CD14-positive monocyte (primary cell): Measurements from ENCODE around the gene CDK6. TPM values are rescaled to one million over a fixed set of nuclear protein-coding genes. Genes with fewer than 3 reads are reported as not detected.

ENCODE experiments used
- DNase-seq, 3 donors: peaks; one replicate each; pipeline ENCODE4 v3.0.0-alpha.2; 2011 to 2022
- H2AFZ ChIP-seq: 2 replicates; pipeline ENCODE4 v1.6.0; 2012; ENCODE audit warnings: mild to moderate bottlenecking, low read depth, low read length, inconsistent platforms; ENCODE audit not compliant: insufficient read depth, poor library complexity, severe bottlenecking
- H3K27ac ChIP-seq, 2 donors: 1 replicate in 1 of 2; 2 replicates in 1 of 2; pipeline ENCODE4 v1.5.1; 2012 to 2013; ENCODE audit warnings: low read length in 2 of 2, control low read depth in 1 of 2, inconsistent platforms in 1 of 2, low read depth in 1 of 2, mild to moderate bottlenecking in 1 of 2
- H3K27me3 ChIP-seq, 2 donors: one replicate each; pipeline versions ENCODE4 v1.6.0 to v1.6.1; 2011 to 2013; ENCODE audit warnings: low read length in 2 of 2; ENCODE audit not compliant: control insufficient read depth in 2 of 2, insufficient read depth in 2 of 2
- H3K36me3 ChIP-seq, 2 donors: replicated peaks in 1 of 2; 1 replicate in 1 of 2; 2 replicates in 1 of 2; pipeline versions ENCODE4 v1.5.1 to v1.6.1; 2012 to 2013; ENCODE audit warnings: low read length in 2 of 2, control low read depth in 1 of 2, inconsistent platforms in 1 of 2, mild to moderate bottlenecking in 1 of 2; ENCODE audit not compliant: insufficient read depth in 2 of 2, control insufficient read depth in 1 of 2
- H3K4me1 ChIP-seq, 2 donors: 1 replicate in 1 of 2; 2 replicates in 1 of 2; pipeline versions ENCODE4 v1.5.1 to v1.6.1; 2012 to 2013; ENCODE audit warnings: low read length in 2 of 2, control low read depth in 1 of 2, inconsistent platforms in 1 of 2, mild to moderate bottlenecking in 1 of 2, moderate library complexity in 1 of 2; ENCODE audit not compliant: insufficient read depth in 2 of 2, control insufficient read depth in 1 of 2
- H3K4me2 ChIP-seq: replicated peaks from 2 replicates; pipeline ENCODE3; 2012; ENCODE audit warnings: low read length, moderate library complexity, mild to moderate bottlenecking; ENCODE audit not compliant: poor library complexity, severe bottlenecking; ENCODE audit errors: extremely low read depth
- H3K4me3 ChIP-seq, 3 experiments: fragments of 200-600 bp in 1 of 3; sonication (generic) in 1 of 3; replicated peaks in 1 of 3; 1 replicate in 2 of 3; 2 replicates in 1 of 3; pipeline ENCODE4 v1.5.1; 2011 to 2013; ENCODE audit warnings: low read length in 3 of 3, mild to moderate bottlenecking in 3 of 3, control low read depth in 2 of 3, low read depth in 2 of 3, inconsistent platforms in 1 of 3, moderate library complexity in 1 of 3
- H3K79me2 ChIP-seq: 2 replicates; pipeline ENCODE4 v1.6.0; 2012; ENCODE audit warnings: mild to moderate bottlenecking, control low read depth, inconsistent platforms, low read length, moderate library complexity; ENCODE audit not compliant: insufficient read depth
- H3K9ac ChIP-seq: 2 replicates; pipeline ENCODE4 v1.6.0; 2017; ENCODE audit warnings: low read length, mild to moderate bottlenecking; ENCODE audit not compliant: insufficient read depth, poor library complexity, severe bottlenecking
- H3K9me3 ChIP-seq, 2 donors: replicated peaks in 1 of 2; 1 replicate in 1 of 2; 2 replicates in 1 of 2; pipeline versions ENCODE4 v1.5.1 to v1.6.1; 2012 to 2013; ENCODE audit warnings: low read length in 2 of 2, control low read depth in 1 of 2; ENCODE audit not compliant: control insufficient read depth in 1 of 2, insufficient read depth in 1 of 2
- H4K20me1 ChIP-seq: 2 replicates; pipeline ENCODE4 v1.6.0; 2012; ENCODE audit warnings: mild to moderate bottlenecking, low read length, control low read depth, moderate library complexity; ENCODE audit not compliant: insufficient read depth
- H3K27ac Mint-ChIP-seq, 7 donors: one replicate each; pipeline ENCODE4 v1.8.0; 2020; ENCODE audit warnings: mild to moderate bottlenecking in 7 of 7, mixed read lengths in 7 of 7, moderate library complexity in 6 of 7, inconsistent platforms in 2 of 7
- H3K27me3 Mint-ChIP-seq, 3 donors: one replicate each; pipeline ENCODE4 v1.8.0; 2021 to 2022; ENCODE audit warnings: low read depth in 3 of 3, mild to moderate bottlenecking in 3 of 3, mixed read lengths in 3 of 3, moderate library complexity in 3 of 3, inconsistent platforms in 1 of 3
- H3K36me3 Mint-ChIP-seq, 2 donors: one replicate each; pipeline ENCODE4 v1.8.0; 2020; ENCODE audit warnings: mixed read lengths in 2 of 2, inconsistent platforms in 1 of 2, mild to moderate bottlenecking in 1 of 2
- H3K4me1 Mint-ChIP-seq: one replicate; pipeline ENCODE4 v1.8.0; 2020; ENCODE audit warnings: mild to moderate bottlenecking, mixed read lengths
- H3K4me3 Mint-ChIP-seq, 2 donors: one replicate each; pipeline ENCODE4 v1.8.0; 2020; ENCODE audit warnings: mild to moderate bottlenecking in 2 of 2, mixed read lengths in 2 of 2, moderate library complexity in 1 of 2
- H3K9me3 Mint-ChIP-seq, 7 donors: one replicate each; pipeline ENCODE4 v1.8.0; 2020 to 2022; ENCODE audit warnings: mixed read lengths in 7 of 7, mild to moderate bottlenecking in 6 of 7, moderate library complexity in 6 of 7, inconsistent platforms in 2 of 7
- WGBS: methylation state at CpG from one replicate; pipeline ENCODE4 v1.1.5; 2013; ENCODE audit warnings: missing lambda C conversion rate; ENCODE audit not compliant: insufficient coverage; 5-methylcytosine and 5-hydroxymethylcytosine counted together
- intact Hi-C, 2 donors: fragments of 100-400 bp; cut with micrococcal nuclease; formaldehyde crosslinking; loops; one replicate each; pipeline versions ENCODE4 v1.15.0 to v1.15.1; 2023
- polyA plus RNA-seq, 3 donors: library from polyadenylated mRNA; depleted of rRNA in 1 of 3; unstranded in 2 of 3; stranded (reverse) in 1 of 3; fragments of 300-500 nt in 2 of 3; fragments of >200 nt in 1 of 3; fragmentation: Illumina TruSeq in 2 of 3; gene quantifications; 1 replicate in 2 of 3; 2 replicates in 1 of 3; pipeline ENCODE4 v1.2.3, GENCODE V29; 2012 to 2021
- TF ChIP-seq, protein P1 (sequence below): fragments of 200-600 bp; IDR thresholded peaks from one replicate; pipeline ENCODE4 v1.8.0; 2022; ENCODE audit warnings: antibody characterized with exemption, mild to moderate bottlenecking

The CDK6 gene
- polyA plus RNA-seq, 3 donors: 3.4 to 4.3 (median 3.8) TPM

- Histone ChIP-seq H3K9me3 (no peaks in the 10 kb centered on the region), H3K4me1 (peaks cover 6 to 7% of the 10 kb centered on the region in 2 donors), H3K27ac (no peak overlapping the region), H2AFZ (no peak overlapping the region), H3K36me3 (no peaks in the 10 kb centered on the region), H3K79me2 (peaks cover 2% of the 10 kb centered on the region), H3K4me2 (no peak overlapping the region), H3K4me3 (no peak overlapping the region), H3K9ac (no peak overlapping the region), H3K27me3 (peaks cover 0 to 2% of the 10 kb centered on the region in 2 donors), H4K20me1 (peaks cover 1% of the 10 kb centered on the region)
- Mint-ChIP-seq H3K4me1 (peaks cover 7% of the 10 kb centered on the region), H3K27ac (no peak overlapping the region), H3K4me3 (no peak overlapping the region), H3K36me3 (no peaks in the 10 kb centered on the region), H3K27me3 (peaks cover 4 to 12% (median 9%) of the 10 kb centered on the region in 3 donors), H3K9me3 (no peaks in the 10 kb centered on the region)
- DNase-seq: no peak
- intact Hi-C loops: no loop called here
- TF ChIP-seq, protein P1, sequence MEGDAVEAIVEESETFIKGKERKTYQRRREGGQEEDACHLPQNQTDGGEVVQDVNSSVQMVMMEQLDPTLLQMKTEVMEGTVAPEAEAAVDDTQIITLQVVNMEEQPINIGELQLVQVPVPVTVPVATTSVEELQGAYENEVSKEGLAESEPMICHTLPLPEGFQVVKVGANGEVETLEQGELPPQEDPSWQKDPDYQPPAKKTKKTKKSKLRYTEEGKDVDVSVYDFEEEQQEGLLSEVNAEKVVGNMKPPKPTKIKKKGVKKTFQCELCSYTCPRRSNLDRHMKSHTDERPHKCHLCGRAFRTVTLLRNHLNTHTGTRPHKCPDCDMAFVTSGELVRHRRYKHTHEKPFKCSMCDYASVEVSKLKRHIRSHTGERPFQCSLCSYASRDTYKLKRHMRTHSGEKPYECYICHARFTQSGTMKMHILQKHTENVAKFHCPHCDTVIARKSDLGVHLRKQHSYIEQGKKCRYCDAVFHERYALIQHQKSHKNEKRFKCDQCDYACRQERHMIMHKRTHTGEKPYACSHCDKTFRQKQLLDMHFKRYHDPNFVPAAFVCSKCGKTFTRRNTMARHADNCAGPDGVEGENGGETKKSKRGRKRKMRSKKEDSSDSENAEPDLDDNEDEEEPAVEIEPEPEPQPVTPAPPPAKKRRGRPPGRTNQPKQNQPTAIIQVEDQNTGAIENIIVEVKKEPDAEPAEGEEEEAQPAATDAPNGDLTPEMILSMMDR: no peak
- WGBS: no CpG with 5 or more reads among the region's 3 CpGs
These were observed 241.6 kb downstream of the CDK6 start for GRCh38 chr7:92594746-92595145.

GRCh38 chr7:92590711-92591310 is 245.6 kb downstream of the CDK6 start:
- peaks cover 36% of the 10 kb centered on the region for H3K4me1 Mint-ChIP-seq
- H3K27ac ChIP-seq: no peak overlapping the region
- peaks cover 41% of the 10 kb centered on the region for H3K79me2 ChIP-seq
- peak overlapping the region; percentile 94 to 97 for H3K4me3 Mint-ChIP-seq
- H2AFZ ChIP-seq: peak overlapping the region; percentile 86
- H3K4me2 ChIP-seq: peak overlapping the region; percentile 78
- H3K9ac ChIP-seq: peak overlapping the region; percentile 78
- peaks cover 0 to 2% of the 10 kb centered on the region in 2 donors for H3K27me3 ChIP-seq
- peaks cover 0 to 2% of the 10 kb centered on the region in 2 donors for H3K36me3 Mint-ChIP-seq
- H4K20me1 ChIP-seq: peaks cover 40% of the 10 kb centered on the region
- H3K4me1 ChIP-seq: peaks cover 20 to 29% of the 10 kb centered on the region in 2 donors
- no peak for DNase-seq
- WGBS: 30% methylated on average over 12 of the region's 19 CpGs
- TF ChIP-seq, protein P1: no peak
- H3K9me3 ChIP-seq: no peaks in the 10 kb centered on the region
- intact Hi-C loops: no loop called here
- peaks cover 4 to 12% (median 7%) of the 10 kb centered on the region in 3 donors for H3K27me3 Mint-ChIP-seq
- H3K4me3 ChIP-seq: peak overlapping the region; percentile 70 to 83 (median 76)
- H3K27ac Mint-ChIP-seq: peak overlapping the region in 2 of 7 donors; percentile 16 to 48
- no peaks in the 10 kb centered on the region for H3K36me3 ChIP-seq
- H3K9me3 Mint-ChIP-seq: no peaks in the 10 kb centered on the region
